ENCODE data around the gene KCTD15.

DNA sequence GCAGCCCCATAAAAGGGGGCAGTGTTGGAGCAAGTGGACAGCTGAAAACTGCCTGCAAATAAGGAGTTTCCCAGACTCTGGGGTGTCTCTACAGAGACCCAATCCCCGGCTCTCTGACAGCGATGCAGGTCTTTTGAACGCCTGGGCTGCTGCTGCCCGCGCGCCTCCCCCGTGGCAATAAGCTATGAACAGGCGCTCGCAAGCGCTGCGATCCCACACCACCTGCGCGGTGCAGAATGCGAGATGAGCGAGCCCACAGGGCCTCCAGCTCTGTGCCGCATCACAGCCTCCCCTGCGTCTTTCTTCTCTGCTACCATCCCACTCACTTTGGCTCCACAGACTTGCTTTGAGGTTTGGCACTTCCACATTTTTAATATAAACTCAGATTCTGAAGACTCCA is 62.3 kb downstream of the KCTD15 start:
- TF ChIP-seq, protein P1, sequence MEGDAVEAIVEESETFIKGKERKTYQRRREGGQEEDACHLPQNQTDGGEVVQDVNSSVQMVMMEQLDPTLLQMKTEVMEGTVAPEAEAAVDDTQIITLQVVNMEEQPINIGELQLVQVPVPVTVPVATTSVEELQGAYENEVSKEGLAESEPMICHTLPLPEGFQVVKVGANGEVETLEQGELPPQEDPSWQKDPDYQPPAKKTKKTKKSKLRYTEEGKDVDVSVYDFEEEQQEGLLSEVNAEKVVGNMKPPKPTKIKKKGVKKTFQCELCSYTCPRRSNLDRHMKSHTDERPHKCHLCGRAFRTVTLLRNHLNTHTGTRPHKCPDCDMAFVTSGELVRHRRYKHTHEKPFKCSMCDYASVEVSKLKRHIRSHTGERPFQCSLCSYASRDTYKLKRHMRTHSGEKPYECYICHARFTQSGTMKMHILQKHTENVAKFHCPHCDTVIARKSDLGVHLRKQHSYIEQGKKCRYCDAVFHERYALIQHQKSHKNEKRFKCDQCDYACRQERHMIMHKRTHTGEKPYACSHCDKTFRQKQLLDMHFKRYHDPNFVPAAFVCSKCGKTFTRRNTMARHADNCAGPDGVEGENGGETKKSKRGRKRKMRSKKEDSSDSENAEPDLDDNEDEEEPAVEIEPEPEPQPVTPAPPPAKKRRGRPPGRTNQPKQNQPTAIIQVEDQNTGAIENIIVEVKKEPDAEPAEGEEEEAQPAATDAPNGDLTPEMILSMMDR (IDR thresholded peaks at IDR 0.05; ENCODE audit: low read depth, low read length, missing input control), result no peak
- TF ChIP-seq EGR1 (IDR thresholded peaks at IDR 0.05; ENCODE audit: low read depth in 2 of 2) (no peak), GABPA (IDR thresholded peaks at IDR 0.05 in 1 of 2, conservative IDR thresholded peaks at IDR 0.05 in 1 of 2) (no peak), RXRA (IDR thresholded peaks at IDR 0.05) (no peak), FOXA1 (IDR thresholded peaks at IDR 0.05) (no peak), RAD21 (IDR thresholded peaks at IDR 0.05) (no peak), SP1 (IDR thresholded peaks at IDR 0.05) (no peak), YY1 (IDR thresholded peaks at IDR 0.05) (no peak), HNF4G (IDR thresholded peaks at IDR 0.05) (no peak)
- TF ChIP-seq, protein P2, sequence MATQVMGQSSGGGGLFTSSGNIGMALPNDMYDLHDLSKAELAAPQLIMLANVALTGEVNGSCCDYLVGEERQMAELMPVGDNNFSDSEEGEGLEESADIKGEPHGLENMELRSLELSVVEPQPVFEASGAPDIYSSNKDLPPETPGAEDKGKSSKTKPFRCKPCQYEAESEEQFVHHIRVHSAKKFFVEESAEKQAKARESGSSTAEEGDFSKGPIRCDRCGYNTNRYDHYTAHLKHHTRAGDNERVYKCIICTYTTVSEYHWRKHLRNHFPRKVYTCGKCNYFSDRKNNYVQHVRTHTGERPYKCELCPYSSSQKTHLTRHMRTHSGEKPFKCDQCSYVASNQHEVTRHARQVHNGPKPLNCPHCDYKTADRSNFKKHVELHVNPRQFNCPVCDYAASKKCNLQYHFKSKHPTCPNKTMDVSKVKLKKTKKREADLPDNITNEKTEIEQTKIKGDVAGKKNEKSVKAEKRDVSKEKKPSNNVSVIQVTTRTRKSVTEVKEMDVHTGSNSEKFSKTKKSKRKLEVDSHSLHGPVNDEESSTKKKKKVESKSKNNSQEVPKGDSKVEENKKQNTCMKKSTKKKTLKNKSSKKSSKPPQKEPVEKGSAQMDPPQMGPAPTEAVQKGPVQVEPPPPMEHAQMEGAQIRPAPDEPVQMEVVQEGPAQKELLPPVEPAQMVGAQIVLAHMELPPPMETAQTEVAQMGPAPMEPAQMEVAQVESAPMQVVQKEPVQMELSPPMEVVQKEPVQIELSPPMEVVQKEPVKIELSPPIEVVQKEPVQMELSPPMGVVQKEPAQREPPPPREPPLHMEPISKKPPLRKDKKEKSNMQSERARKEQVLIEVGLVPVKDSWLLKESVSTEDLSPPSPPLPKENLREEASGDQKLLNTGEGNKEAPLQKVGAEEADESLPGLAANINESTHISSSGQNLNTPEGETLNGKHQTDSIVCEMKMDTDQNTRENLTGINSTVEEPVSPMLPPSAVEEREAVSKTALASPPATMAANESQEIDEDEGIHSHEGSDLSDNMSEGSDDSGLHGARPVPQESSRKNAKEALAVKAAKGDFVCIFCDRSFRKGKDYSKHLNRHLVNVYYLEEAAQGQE (IDR thresholded peaks at IDR 0.05), result no peak
- TF ChIP-seq, protein P3, sequence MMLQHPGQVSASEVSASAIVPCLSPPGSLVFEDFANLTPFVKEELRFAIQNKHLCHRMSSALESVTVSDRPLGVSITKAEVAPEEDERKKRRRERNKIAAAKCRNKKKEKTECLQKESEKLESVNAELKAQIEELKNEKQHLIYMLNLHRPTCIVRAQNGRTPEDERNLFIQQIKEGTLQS (IDR thresholded peaks at IDR 0.05), result no peak
